ENCODE data around the gene OR10S1.

GRCh38 chr11:123942413-123942812, 35.2 kb downstream of the OR10S1 start:
- TF ChIP-seq CTCF (IDR thresholded peaks at IDR 0.05; ENCODE audit: low read depth, low read length, poor library complexity, severe bottlenecking) (no peak), EZH2phosphoT487 (IDR thresholded peaks at IDR 0.05; ENCODE audit: borderline replicate concordance, low read length) (no peak)

Measured in DOHH2 (cell line).